B cell (primary cell): ENCODE measurements around the gene KIAA0825.

Source experiments
- EZH2 ChIP-seq: IDR thresholded peaks from 2 replicates; pipeline ENCODE4 v1.6.1; 2012; ENCODE audit warnings: borderline replicate concordance, low read depth, mild to moderate bottlenecking, moderate library complexity, low read length; ENCODE audit not compliant: insufficient read depth, poor library complexity, severe bottlenecking
- TF ChIP-seq, protein P1 (sequence below): fragments of 200-600 bp; IDR thresholded peaks from one replicate; pipeline ENCODE4 v1.8.0; 2022; ENCODE audit warnings: antibody characterized with exemption, mild to moderate bottlenecking

DNA sequence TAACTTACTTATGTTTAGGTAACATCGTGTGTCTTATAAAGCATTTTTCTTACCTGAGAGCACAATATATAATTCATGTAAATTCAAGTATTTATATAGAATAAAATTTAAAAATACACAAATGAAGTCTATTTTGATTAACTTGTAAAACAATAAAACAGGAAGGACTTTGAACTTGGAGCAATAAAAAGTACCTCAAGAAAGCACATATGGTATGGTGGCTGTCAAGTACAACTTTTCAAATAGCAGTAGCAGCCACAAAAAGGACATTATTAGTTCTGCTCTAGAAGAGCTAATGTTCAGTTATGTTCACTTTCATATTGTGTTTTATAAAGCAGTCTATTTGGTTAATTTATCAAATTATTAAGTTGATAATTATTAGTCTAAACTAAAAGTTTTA lies 31.5 kb upstream of the KIAA0825 start:
- TF ChIP-seq, protein P1, sequence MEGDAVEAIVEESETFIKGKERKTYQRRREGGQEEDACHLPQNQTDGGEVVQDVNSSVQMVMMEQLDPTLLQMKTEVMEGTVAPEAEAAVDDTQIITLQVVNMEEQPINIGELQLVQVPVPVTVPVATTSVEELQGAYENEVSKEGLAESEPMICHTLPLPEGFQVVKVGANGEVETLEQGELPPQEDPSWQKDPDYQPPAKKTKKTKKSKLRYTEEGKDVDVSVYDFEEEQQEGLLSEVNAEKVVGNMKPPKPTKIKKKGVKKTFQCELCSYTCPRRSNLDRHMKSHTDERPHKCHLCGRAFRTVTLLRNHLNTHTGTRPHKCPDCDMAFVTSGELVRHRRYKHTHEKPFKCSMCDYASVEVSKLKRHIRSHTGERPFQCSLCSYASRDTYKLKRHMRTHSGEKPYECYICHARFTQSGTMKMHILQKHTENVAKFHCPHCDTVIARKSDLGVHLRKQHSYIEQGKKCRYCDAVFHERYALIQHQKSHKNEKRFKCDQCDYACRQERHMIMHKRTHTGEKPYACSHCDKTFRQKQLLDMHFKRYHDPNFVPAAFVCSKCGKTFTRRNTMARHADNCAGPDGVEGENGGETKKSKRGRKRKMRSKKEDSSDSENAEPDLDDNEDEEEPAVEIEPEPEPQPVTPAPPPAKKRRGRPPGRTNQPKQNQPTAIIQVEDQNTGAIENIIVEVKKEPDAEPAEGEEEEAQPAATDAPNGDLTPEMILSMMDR = no peak
- no peak for TF ChIP-seq EZH2
